Epithelial cell of esophagus (primary cell): Measurements from ENCODE around the gene RNF123.
"Not testable (repeated sequence)": the region's sequence is repeated elsewhere in the genome, so short reads cannot be mapped to it uniquely, and the experiment has no call there.

Experiments
- DNase-seq: peaks from one replicate; pipeline ENCODE4 v3.0.0; 2010; ENCODE audit warnings: low read depth
- H3K4me3 ChIP-seq: 2 replicates; pipeline ENCODE4 v1.5.1; 2011; ENCODE audit warnings: mild to moderate bottlenecking, low read length, control low read depth
- TF ChIP-seq, protein P1 (sequence below): IDR thresholded peaks from 2 replicates; pipeline ENCODE4 v1.5.1; 2011; ENCODE audit warnings: low read depth, mild to moderate bottlenecking, low read length, control low read depth, inconsistent platforms; ENCODE audit not compliant: insufficient read depth; ENCODE audit errors: missing control alignments

The RNF123 gene

DNA sequence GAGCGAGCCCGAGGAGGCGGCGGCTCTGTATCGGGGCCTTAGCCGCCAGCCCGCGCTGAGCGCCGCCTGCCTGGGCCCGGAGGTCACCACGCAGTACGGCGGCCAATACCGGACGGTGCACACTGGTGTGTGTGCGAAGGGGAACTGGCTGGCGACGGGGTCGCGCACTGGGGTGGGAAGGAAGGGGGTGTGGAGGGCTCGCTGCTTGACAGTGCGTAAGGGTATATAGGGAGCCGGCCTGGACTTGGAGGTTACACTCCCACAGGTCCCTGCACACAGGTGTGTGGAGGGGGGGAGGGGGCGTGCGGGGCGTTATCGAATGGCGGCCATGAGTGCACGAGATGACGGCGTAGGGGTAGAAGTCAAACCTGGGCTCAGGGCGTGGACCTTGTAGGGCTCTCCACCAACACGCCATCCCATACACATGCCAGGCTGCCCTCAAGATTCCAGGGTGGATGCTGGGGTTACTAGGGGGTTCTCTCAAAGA, 14.8 kb upstream of the RNF123 start:
- peak; percentile 11 for DNase-seq
- peak overlapping the region; percentile 79 for H3K4me3 ChIP-seq
- TF ChIP-seq, protein P1, sequence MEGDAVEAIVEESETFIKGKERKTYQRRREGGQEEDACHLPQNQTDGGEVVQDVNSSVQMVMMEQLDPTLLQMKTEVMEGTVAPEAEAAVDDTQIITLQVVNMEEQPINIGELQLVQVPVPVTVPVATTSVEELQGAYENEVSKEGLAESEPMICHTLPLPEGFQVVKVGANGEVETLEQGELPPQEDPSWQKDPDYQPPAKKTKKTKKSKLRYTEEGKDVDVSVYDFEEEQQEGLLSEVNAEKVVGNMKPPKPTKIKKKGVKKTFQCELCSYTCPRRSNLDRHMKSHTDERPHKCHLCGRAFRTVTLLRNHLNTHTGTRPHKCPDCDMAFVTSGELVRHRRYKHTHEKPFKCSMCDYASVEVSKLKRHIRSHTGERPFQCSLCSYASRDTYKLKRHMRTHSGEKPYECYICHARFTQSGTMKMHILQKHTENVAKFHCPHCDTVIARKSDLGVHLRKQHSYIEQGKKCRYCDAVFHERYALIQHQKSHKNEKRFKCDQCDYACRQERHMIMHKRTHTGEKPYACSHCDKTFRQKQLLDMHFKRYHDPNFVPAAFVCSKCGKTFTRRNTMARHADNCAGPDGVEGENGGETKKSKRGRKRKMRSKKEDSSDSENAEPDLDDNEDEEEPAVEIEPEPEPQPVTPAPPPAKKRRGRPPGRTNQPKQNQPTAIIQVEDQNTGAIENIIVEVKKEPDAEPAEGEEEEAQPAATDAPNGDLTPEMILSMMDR: no peak

DNA sequence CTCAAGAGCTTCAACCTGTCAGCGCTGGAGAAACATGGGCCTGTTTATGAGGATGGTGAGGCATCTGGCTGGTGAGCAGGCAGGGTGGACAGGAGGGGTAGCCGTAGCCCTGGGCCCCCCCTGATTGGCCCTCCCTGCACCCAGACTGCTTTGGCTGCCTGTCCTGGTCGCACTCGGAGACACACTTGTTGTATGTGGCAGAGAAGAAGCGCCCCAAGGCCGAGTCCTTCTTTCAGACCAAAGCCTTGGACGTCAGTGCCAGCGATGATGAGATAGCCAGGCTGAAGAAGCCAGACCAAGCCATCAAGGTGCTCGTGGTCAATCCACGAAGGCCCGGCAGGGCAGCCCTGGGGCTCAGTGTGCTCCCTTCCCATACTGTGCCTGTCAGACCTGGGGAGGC, 13.4 kb upstream of the RNF123 start:
- no peak for DNase-seq
- H3K4me3 ChIP-seq: no peak overlapping the region
- TF ChIP-seq, protein P1: no peak

DNA sequence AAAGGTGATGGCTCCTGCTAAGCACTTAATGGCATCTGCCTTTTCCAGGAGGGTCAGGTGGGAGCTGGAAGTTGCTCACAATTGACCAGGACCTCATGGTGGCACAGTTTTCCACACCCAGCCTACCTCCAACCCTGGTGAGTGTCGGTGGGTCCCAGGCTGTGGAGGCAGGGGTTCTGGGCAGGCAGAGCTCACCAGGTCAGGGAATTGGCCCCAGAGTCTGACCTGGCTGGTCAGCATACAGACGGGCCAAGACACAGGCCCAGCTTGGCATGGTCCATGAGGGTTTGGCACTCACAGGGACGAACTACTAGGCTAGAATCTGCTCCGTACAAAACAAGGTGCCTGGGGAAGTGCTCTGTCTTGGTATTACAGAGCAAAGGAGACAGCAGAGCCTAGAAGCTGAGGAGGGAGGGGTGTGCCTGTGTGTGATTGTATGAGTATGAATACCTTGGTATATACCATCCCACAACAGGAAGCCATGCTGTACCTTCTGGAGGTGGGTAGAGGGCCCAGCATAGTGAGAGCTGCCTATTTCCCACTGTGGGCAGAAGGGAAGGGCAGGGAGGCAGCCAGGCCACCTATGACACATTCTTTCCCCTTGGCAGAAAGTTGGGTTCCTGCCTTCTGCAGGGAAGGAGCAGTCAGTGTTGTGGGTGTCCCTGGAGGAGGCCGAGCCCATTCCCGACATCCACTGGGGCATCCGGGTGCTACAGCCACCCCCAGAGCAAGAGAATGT, 8.7 kb upstream of the RNF123 start:
- no peak for DNase-seq
- TF ChIP-seq, protein P1: no peak
- H3K4me3 ChIP-seq: no peak overlapping the region

DNA sequence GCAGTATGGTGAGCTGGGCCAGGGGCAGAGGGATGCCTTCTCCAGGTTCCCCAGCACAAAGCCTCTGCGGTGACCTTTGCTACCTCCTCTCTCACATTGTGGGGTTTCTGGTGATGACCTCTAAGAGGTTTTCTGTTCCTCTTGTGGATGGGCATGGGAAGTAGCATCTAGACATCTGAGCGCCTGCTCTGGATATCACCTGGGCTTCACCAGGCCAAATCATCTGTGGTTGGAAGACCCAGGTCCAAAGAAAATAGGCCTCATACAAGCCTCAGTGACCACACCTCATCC, 8.2 kb upstream of the RNF123 start:
- H3K4me3 ChIP-seq: no peak overlapping the region
- TF ChIP-seq, protein P1: no peak

DNA sequence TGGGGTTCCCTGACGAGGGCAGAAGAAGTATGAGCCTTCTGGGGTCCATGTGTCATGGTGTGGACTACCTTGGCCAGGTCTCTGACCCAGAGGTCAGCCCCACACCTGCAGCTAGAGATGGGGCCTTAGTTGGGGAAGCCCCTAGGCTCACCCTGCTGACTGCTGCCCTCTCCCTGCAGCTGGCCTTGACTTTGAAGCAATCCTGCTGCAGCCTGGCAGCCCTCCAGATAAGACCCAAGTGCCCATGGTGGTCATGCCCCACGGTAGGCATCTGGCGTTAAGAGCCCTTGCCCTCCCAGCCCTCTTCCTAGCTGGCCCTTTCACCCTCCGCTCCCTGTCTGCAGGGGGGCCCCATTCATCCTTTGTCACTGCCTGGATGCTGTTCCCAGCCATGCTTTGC, 7.8 kb upstream of the RNF123 start:
- DNase-seq: no peak
- TF ChIP-seq, protein P1: no peak
- H3K4me3 ChIP-seq: no peak overlapping the region

More for the DNA sequence above, 8.2 kb upstream of the RNF123 start:
- DNase-seq: no peak

DNA sequence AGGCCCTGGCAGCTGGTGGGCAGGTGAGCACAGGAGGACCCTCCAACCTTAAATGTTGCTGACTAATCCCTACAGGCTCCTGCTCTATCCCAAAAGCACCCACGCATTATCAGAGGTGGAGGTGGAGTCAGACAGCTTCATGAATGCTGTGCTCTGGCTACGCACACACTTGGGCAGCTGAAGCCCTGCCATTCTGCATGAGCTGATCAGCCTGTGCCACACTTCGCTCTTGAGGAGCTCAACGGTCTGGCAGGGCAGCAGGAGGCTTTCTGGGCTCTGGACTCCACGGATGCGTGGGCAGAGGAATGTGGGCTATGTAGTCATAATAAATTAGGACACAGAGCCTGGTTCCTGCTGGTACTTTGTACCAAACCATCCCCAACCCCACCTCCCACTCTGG, 6.2 kb upstream of the RNF123 start:
- no peak for DNase-seq
- TF ChIP-seq, protein P1: no peak
- no peak overlapping the region for H3K4me3 ChIP-seq

DNA sequence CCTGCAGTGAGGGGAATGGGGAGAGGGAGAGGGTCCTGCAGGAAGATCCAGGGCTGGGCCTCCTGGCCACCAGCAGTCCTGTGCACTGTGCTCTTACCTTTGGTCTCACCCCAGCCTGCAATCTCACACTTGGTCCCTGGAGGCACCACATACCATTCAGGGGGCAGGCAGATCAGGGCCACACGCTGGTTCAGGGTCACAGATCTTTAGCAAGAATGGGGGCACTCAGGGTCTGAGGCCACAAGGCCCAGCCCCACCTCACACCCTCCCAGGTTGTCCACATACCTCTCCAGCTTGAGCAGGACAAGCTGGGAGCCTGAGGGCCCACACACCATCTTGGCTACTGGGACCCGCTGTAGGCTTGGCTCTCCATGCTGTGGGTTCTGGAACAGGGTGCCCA, 4.9 kb upstream of the RNF123 start:
- not testable (repeated sequence) for DNase-seq, H3K4me3 ChIP-seq

DNA sequence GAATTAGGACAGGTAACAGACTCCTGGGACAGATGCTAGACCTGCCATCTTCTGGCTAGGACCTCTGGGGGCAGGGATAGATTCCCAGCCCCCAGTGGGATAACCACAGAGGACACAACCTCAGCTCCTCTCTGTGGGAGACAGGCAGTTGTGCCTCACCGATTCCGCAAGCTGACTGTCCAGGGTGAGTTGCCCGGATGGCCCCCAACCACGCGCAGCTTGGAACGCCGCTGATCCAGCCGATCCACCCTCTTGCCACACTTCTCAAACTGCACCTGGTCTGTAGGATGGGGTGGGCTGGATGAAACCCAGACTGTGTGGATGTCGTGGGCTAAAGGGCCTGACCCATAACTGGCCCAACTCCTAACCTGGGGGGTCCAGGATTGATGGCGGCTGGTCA, 4.3 kb upstream of the RNF123 start:
- DNase-seq, H3K4me3 ChIP-seq: not testable (repeated sequence)

DNA sequence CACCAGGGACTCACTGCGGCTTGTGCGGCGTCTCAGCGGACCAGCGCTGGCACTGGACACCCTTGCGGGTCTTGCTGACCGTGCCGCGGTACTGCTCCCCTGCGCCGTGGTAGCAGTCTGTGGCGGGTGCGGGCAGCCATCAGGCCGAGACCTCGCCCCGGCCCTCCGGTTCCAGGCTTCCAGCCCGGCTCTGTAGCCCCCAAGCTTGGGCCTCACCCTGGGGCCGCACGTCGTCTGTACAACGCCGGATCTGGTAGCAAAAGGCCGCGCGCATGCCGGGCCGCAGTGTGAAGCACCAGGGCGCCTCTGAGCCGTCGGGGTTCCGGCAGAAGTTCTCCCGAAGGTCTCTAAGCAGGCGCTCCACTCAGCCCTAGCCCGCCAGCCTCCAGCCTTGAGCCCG, 3.5 kb upstream of the RNF123 start:
- not testable (repeated sequence) for DNase-seq, H3K4me3 ChIP-seq

DNA sequence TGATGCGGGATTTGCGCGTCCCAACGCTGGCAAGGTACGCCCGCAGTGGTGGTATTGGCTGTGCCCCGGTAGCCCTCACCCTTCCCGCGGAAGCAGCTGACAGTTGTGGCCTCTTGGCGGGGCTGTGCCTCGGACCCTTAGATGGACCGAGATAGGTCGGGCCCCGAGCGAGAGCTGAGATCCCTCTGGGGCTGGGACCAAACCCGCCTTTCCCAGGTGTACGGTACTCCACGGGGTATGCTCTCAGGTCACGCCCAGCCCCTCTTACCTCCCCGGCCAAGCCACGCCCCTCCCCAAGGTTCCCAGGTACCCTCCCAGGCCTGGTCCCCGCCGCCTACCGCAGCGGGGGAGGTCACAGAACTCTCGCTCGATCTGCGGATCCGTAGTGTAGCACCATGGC, 3.0 kb upstream of the RNF123 start:
- peak; percentile 54 for DNase-seq

DNA sequence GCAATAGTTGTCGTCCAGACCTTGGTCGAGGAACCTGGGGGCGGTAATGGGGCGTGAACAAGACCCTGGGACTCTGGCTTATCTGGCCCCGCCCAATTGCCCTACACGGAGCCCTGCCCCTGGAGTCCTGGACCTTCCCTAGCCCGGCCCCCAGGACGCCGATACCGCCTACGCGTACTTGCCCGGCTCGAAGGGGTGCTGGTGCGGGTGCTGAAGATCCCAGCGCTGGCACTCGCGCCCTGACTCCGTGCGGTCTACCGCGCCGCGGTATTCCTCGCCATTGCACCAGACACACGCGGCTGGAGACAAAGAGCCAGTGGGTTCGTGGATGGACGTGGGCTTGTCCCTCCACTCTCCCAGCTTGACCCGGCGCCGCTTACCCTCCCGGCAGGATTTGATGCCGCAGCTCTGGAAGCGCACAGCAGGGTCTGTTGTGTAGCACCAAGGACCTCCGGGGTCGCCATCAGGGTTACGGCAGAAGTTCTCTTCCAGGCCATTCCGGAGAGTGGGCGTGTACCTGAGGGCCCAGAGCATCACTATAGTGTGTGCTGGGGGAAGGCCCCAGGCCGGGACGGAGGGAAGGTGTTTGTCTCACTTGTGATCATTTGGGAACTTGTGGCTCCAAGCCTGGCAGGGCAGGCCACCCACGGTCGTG, 2.5 kb upstream of the RNF123 start:
- H3K4me3 ChIP-seq: peak overlapping the region; percentile 44

More for the DNA sequence above, 3.0 kb upstream of the RNF123 start:
- H3K4me3 ChIP-seq: peak overlapping the region; percentile 44

DNA sequence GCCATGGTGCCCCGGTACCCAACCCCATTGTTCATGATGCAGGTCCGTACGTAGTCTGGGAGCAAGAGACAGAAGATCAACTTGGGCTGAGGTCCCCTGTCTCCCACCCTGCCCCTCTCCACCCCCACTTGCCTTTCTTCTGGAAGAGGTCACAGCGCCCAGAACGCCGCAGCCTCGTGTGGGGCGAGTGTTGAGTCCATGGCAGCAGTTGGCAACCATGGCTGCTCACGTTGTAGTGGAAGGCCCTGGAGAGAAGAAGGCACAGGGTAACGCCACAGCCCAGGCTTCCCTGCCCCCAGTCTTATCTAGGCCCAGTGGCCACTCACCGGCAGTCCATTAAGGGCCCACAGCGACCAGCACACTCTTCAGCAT, 1.9 kb upstream of the RNF123 start:
- H3K4me3 ChIP-seq, DNase-seq: not testable (repeated sequence)

More for the DNA sequence above, 2.5 kb upstream of the RNF123 start:
- DNase-seq: peak; percentile 78
